KBM-7 (cell line): ENCODE data around the gene RAPGEF2.

ENCODE experiments used
- DNase-seq: peaks from one replicate; pipeline ENCODE4 v3.0.0-alpha.2; 2015
- in situ Hi-C: fragments of 300-500 bp; cut with MboI; formaldehyde crosslinking; loops from 2 replicates; pipeline ENCODE4 v1.14.3; 2020; ENCODE audit warnings: low sequenced_read_pairs, low pct_unique_long_range_greater_than_20kb, mixed read lengths

Gene RAPGEF2

GRCh38 chr4:159127745-159128518 is 25.1 kb downstream of the RAPGEF2 start:
- DNase-seq, result no peak
- in situ Hi-C loops, result no loop called here

GRCh38 chr4:159129814-159130550 is 27.1 kb downstream of the RAPGEF2 start:
- in situ Hi-C loops, result no loop called here
- DNase-seq, result no peak

- in situ Hi-C loops, result no loop called here
- no peak for DNase-seq
These were observed 28.7 kb downstream of the RAPGEF2 start for GRCh38 chr4:159131564-159131963.

GRCh38 chr4:159134429-159134828 is 31.6 kb downstream of the RAPGEF2 start:
- no peak for DNase-seq
- in situ Hi-C loops, result no loop called here

- DNase-seq, result no peak
These were observed 34.3 kb downstream of the RAPGEF2 start for GRCh38 chr4:159137176-159137575.

DNA sequence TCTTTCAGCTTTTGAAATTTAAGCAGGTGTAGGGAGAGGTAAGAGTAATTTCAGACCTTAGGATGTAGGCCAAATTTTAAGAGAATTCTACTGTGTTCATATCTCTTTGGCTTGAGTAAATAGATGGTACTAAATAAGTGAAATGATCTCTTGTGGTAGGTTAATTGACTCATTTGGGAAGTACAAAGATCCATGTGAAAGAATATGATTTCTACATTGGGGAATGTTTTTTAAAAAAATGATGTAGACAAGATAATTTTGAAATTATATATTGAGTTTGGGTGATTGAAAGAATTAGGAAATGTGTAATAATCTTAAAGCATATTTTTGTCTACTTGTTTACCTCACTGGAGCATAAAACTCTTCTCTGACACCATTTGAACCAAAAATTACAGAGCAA is 35.6 kb downstream of the RAPGEF2 start:
- in situ Hi-C loops, result no loop called here
- DNase-seq, result no peak

More at GRCh38 chr4:159137176-159137575, 34.3 kb downstream of the RAPGEF2 start:
- in situ Hi-C loops, result no loop called here

DNA sequence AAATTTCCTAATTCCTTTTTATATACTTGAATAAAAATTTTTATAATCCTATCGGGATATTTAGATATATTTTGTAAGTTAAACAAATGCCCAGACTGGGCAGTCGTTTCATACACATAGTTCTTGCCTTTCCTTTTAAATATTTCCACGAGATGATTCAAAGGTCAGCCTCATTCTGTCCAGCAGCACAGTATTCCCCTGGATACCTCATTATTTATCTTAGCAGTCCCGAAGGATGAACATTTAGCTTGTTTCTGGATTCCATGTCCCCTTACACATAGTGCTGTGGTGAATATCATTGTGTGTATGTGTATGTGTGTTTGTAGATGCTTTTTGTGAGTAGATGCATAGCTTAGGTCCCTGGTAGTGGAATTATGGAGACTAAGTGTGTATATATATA is 38.3 kb downstream of the RAPGEF2 start:
- in situ Hi-C loops, result no loop called here

DNA sequence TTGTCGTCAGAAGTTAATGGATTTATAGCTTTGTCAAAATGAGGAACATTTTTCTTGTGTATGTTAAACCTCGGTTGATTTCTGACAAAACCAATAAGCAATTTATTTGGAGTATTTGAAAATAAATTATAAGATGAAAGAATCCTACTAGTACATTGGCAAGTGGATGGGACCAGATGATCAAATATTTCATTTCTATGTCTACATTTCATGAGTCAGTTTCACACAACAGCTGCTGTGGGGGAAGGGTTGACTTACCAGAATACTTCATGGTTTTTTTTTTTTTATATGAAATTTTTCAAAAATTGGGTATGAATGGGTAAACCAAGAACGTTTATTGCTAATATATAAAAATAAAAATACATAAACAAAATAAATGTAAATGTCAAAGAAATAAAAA is 39.4 kb downstream of the RAPGEF2 start:
- in situ Hi-C loops, result no loop called here
- DNase-seq, result peak; percentile 9

More for the DNA sequence above, 38.3 kb downstream of the RAPGEF2 start:
- DNase-seq, result no peak

DNA sequence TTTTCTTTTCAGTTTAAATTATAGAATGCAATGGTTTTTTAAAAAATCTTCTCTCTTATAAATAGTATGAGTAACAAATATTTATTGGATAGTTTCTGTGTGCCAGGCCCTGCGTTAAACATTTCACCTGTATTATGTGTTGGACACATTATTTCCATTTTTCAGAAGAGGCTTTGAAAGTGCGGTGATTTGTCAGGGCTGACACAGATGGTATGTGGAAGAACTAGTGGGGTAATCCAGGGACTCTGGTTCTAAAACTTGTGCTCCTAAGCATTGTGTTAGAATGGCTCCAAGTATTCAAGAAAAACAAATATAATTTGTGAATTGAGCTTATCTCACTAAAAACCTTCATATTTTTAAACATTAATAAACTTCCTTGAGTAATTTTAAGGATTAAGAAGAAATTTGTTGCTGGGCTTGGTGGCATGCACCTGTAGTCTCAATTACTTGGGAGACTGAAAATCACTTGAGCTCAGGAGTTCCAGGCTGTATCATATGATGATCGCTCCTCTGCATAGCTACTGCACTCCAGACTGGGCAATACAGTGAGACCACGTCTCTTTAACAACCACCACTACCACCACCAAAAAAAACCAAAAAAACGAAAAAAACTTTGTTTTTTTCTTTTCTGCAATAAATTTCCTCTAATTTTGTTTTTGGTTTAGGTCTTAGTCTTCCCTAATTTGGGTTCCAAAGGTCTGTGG is 40.0 kb downstream of the RAPGEF2 start:
- DNase-seq, result no peak
- in situ Hi-C loops, result no loop called here

GRCh38 chr4:159143687-159144086 is 40.8 kb downstream of the RAPGEF2 start:
- in situ Hi-C loops, result no loop called here
- DNase-seq, result no peak

GRCh38 chr4:159144112-159144694 is 41.3 kb downstream of the RAPGEF2 start:
- in situ Hi-C loops, result no loop called here
- no peak for DNase-seq

DNA sequence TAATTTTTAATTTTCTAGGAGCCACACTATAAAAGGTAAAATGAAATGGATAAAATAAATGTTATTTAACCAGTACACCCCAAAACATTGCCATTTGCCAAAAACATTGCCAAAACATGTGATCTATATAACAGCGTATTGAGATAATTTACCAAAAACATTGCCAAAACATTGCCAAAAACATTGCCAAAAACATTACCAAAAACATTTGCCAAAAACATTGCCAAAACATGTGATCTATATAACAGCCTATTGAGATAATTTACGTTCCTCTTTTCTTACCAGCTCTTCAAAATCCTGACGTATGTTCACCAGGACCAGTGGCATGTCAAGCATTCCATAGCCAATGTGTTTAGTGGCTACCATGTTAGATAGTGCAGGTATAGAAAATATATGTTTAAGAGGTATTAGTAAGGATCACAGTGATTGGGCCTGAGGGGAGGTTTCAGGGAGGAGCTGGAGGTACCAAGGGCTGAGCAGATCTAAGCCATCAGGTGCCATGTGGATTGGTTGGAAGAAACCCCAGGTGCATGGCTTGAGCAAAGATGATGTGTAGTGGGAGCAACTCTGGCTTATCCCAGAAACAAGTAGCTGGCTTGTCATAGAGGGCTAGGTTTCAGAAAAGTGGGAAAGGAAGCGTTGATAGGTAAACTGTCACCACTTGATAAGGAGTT is 42.6 kb downstream of the RAPGEF2 start:
- DNase-seq, result no peak
- in situ Hi-C loops, result no loop called here

- DNase-seq, result no peak
These were observed 43.1 kb downstream of the RAPGEF2 start for GRCh38 chr4:159145992-159146330.

DNA sequence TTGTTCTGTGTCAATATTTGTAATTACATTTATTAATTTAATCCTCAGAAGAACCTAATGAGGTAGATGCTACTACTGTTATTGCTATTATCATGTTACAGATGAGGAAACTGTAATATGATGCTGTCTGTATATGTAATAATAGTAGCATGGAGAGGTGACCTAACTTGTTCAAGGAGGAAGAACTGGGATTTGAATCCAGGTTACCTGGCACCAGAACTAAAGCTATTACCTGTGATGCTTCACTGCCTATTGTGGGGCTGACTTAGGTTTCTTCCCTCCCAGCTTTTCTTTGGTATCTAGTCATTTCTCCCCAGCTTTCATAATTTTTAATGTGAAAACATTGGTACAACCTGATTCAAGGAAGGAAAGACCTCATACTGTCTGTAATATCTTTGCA is 43.6 kb downstream of the RAPGEF2 start:
- DNase-seq, result no peak
- in situ Hi-C loops, result no loop called here

More at GRCh38 chr4:159145992-159146330, 43.1 kb downstream of the RAPGEF2 start:
- in situ Hi-C loops, result no loop called here

DNA sequence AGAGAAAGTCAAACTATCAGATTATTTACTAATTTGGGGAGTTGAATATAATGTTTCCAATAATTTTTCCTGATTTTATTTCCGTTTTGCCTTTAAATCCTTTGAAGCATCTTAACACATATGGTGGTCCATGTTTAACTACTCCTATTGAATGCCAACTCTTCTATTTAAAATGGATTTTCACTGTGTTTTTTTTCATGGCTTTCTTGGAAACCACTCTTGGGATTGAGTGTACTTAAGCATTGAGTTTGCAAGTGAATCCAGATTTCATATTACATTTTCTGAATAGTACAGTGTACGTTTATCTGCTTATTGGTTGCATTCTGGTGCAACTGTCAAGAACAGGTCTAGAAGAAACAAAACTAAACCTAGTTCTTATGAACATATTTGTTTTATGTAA is 45.6 kb downstream of the RAPGEF2 start:
- DNase-seq, result no peak
- in situ Hi-C loops, result no loop called here

GRCh38 chr4:159149666-159150065 is 46.8 kb downstream of the RAPGEF2 start:
- in situ Hi-C loops, result loop anchor here (25.0 kb wide), 1 partner anchor 287 kb away; no protein-coding TSS in a partner anchor
- no peak for DNase-seq

GRCh38 chr4:159150396-159150795 is 47.5 kb downstream of the RAPGEF2 start:
- in situ Hi-C loops, result loop anchor here (25.0 kb wide), 1 partner anchor 288 kb away; no protein-coding TSS in a partner anchor

DNA sequence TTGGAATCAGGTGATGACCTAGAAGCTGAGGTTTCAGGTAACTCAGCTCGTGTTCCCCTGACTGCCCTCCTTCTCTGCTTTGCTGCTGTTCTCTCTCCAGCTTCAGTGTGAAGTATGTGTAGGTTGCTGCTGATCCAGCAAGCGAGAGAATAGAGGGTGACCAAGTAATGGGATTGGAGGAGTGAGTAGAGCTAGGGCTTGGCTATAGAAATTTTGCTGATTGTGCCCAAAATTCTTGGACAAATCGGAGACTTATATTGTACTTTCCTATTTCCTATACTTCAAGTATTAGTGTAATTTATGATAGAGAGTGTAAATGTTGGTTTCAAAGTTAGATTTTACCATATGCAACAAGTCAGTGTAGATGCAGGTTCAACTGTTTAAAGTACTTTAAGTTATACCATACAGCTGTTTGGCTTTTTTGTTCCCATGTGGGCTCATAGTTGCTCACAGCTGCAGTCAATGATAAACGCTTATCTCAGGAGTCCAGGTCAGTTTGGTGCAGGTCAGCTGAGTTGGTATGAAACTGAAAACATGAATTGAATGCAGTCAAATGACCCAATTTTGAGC is 48.0 kb downstream of the RAPGEF2 start:
- in situ Hi-C loops, result loop anchor here (25.0 kb wide), 1 partner anchor 289 kb away; no protein-coding TSS in a partner anchor
- DNase-seq, result no peak

More at GRCh38 chr4:159150396-159150795, 47.5 kb downstream of the RAPGEF2 start:
- no peak for DNase-seq
